Activated CD8-positive, alpha-beta memory T cell treated with anti-CD3 and anti-CD28 coated beads, Interleukin-2, amount 50 U/mL, for 1 hour (primary cell): ENCODE measurements around the gene FNDC3B.
"Not testable (repeated sequence)": the region's sequence is repeated elsewhere in the genome, so short reads cannot be mapped to it uniquely, and the experiment has no call there.

Source experiments
- DNase-seq: peaks from one replicate; pipeline ENCODE4 v3.0.0-alpha.2; 2020; ENCODE audit errors: extremely low read depth

FNDC3B gene

DNA sequence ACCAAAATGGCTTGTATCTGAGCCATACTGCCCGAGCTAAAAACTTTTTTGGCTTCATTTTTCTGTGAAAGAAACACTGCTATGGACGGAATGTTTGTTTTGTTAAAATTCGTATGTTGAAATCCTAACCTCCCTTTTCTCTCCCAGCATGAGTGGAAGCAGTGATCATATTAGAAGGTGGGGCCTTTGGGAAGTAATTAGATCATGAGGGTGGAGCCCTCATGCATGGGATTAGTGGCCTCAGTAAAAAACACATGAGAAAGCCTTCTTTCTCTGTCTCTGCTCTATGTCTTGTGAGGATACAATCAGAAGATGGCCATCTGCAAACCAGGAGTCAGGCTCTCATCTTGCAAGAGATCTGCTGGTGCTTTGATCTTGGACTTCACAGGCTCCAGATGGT lies 7.4 kb upstream of the FNDC3B start:
- no peak for DNase-seq

DNA sequence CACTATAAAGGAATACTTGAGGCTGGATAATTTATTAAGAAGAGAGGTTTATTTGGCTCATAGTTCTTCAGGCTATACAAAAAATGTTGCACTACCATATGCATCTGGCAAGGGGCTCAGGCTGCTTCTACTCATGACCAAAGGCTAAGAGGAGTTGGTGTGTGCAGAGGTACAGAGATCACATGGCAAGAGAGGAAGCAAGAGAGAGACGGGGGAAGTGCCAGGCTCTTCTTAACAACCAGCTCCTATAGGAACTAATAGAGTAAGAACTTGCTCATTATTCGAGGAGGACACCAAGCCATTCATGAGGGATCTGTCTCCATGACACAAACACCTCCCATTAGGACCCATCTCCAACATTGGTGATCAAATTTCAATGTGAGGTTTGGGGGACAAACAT lies 6.0 kb upstream of the FNDC3B start:
- DNase-seq, result no peak

DNA sequence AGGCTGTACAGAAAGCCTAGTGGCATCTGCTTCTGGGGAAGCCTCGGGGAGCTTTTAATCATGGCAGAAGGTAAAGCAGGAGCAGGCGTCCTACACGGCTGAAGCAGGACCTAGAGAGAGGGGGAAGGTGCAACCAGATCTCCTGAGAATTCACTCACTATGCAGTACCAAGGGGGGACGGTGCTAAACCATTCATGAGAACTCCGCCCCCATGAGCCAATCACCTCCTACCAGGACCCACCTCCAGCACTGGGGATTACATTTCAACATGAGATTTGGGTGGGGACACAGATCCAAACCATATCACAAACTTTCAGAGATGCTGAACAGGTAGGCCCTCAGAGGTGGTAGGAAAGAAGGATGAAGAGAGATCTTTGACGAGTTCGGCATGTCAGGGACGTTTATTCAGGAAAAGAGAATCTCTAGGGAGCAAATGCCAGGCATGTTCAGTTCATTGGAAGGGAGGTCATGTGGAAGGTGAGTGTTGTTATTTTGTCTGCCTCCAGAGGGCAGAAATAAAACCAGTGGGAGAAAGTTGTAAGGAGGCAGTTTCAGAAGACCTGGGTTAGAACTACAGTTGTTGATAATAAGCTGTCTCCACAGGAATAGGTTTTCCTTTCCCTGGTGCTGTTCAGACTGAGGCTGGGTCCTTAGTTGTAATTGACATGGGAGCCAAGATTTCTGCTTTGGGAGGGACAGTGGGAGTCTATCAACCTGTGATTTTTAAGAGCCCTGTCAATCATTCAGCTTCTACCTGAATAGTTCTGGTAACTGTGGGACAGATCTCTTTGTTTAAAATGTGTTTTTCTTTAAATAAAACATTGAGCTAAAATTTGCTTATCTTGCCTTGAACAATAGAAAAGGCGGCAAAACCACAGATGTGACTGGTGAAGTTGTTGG lies 4.3 kb upstream of the FNDC3B start:
- no peak for DNase-seq

DNA sequence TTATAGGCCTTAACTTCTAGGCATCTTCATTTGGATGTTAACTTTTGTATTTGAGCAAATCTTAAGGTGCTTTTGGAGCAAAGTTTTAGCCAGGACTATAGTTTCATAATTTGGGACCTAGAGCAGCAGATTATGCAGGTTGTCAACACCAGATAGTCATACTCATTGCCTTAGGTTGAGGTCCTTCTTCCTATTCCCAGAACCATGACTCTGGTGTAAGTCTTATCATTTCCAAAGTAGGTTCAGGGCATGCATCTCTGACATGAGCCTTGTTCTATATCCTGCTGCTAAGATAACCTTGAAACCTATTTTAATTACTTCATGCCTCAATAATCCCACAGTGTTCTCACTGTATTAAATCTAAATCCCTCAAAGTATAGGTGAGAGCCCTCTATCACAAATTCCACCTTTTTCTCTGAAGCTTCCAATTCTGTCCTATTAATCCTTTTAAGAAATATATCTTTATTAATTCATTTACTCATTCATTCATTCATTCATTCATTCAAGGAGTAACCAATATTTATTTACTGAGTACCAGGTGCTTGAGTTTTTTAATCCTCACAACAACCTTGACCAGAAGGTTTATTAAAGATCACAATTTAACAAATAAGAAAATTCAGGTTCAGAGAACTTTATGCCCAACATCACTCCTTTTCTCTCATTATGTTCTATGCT lies 2.7 kb upstream of the FNDC3B start:
- DNase-seq, result no peak

DNA sequence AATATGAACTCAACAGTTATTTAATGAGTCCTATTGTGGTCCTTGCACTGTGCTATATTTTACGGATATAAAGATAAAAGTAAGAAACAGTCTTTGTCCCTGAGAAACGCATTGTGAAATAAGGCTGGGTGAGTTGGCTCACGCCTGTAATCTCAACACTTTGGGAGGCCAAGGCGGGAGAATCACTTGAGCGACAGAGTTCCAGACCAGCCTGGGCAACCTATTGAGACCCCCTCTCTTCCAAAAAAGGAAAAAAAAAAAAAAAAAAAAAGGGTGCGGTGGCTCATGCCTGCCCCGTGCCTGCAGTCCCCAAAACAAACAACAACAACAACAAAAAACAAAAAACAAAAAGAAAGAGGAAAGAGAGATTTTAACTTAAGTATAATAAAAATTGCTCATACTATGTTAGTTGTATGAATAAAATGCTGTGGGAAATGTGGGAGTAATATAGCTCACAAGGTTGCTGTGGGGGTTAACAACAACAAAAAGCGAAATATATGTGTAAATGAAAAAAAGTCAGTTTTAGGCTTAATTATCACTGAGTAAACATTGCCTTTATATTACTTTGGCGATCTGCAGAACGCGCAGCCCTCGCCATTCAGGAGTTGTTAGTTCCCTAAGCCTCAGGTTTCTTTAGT lies 461 bp upstream of the FNDC3B start:
- DNase-seq, result no peak

DNA sequence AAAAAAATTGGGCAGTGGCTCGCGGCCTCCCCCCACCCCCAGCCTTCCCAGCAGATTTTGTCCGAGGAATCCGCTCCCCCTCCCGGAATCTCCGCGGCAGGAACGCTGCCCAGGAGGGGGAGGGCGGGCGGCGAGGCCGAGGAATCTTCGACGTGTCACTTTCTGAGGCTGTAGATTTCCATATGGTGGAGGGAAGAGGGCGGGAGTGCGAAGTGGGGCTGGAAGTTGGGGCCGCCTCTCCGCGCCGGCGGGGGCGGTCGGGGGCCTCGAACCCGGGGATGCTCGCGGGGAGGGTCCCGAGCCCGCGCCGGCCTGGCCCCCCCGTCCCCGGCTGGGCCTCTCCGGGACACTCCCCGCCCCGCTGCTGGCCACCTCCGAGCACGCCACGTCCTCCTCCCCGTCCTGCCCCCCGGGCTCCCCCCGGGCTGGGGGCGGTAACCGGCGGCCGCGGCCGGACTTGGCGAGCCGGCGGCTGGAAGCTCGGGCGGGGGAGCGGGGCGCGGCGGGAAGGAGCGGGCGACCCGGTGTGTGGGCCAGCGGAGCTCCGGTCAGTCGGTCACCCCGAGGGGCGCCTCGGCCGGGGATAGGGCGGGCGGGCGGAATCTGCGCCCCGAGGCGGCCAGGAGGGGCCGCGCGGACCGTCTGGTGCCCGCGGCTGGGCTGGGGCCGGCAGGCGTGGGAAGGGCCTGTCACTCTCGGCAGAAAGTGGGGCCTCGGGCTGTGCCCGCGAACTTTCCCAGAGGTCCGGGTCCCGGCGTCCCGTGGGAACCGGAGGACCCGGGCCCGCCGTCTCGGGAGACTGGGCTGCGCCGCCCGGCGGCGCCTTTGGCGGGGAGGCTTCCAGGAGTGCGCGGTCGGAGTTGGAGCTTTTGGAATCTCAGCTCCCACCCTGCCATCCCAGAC lies 951 bp downstream of the FNDC3B start:
- no peak for DNase-seq

DNA sequence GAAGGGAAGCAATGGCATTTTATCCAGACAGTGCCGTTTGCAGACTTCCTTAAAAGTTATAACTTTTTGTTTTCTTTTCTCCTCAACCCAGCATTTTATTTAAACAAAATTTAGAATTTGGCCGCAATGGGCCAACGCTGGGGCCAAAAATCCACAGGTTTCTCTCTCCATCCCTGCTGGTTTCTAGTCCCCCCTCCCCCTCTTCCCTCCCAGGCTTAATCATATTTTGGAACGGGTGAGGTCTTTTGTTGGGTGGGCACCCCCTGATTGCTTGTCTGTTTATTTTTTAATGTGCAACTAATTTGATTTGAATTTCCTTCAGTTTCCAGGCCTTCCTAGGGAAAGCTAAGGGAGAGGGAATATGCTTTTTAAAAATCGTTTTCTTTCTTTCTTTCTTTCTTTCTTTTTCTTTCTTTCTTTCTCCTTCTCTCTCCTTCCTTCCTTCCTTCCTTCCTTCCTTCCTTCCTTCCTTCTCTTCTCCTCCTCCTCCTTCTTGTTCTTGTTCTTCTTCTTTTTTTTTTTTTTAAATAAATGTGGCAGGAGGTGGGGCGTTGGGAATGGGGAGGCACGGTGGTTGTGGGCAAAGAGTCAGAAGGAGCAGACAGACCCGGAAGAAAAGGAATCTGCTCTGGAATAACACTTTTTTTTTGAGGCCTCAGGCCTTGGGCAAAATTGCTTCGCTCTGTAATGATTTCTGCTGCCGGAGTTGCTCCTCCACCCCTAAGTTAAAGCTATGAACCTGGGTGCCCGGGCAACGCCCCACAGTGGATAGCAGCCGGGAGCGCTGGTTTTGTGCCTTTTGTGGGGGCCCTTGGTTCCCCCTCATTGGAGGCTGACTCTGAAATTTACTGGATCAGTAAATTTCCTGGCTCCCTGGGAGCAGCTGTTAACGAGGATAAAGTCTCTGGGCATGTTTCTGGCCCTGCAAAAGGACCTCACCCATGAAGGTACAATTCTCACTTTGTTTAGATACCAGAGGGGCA lies 1.9 kb downstream of the FNDC3B start:
- DNase-seq, result no peak

DNA sequence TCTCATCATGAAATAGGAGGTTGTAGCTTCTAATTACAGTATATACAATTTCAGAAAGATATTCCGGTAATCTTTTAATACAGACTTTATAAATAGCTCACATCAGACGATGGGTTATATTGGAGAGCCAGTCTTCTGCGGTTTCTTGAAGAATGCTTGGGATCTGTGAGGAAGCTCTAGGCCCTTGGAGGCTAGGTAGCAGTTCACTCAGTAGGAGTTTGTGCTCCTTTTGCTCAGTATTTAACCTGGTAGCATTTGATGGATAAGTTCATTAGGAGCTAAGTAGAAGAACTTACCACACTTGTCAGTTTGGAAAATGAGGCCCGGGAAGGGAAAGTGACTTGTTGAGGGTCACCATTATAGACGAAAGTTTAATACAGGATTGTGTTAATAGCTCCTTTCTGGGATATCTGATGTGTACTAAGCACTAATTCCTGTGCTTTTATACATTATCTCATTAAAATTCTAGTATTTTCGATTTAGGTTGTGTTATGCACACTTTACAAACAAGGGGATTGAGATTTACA lies 2.8 kb downstream of the FNDC3B start:
- DNase-seq, result no peak

DNA sequence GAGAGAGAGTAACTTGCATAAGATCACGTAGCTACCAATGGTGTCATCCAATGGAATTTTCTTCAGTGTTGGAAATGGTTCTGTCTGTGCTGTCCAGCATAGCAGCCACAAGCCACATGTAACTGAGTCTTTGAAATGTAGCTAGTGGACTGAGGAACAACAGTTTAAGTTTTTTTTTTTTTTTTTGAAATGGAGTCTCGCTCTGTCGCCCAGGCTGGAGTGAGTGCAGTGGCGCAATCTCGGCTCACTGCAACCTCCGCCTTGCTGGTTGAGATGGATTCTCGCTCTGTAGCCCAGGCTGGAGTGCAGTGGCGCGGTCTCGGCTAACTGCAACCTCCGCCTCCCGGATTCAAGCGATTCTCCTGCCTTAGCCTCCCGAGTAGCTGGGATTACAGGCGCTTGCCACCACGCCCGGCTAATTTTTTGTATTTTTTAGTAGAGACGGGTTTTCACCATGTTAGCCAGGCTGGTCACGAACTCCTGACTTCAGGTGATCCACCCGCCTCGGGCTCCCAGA lies 3.3 kb downstream of the FNDC3B start:
- DNase-seq, result not testable (repeated sequence)

DNA sequence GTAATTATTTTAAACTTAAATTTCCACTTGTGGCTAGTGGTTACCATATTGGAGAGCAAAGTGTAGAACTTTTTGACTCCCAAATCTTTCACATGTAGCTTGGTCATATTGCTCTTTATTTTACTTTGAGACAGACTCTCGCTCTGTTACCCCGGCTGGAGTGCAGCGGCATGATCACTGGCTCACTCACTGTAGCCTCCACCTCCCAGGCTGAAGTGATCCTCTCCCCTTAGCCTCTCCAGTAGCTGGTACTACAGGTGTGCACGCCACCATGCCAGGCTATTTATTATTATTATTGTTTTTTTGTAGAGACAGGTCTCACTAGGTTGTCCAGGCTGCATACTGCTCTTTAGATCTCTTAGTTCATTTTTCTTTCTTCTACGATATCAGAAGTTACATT lies 3.9 kb downstream of the FNDC3B start:
- DNase-seq, result no peak

DNA sequence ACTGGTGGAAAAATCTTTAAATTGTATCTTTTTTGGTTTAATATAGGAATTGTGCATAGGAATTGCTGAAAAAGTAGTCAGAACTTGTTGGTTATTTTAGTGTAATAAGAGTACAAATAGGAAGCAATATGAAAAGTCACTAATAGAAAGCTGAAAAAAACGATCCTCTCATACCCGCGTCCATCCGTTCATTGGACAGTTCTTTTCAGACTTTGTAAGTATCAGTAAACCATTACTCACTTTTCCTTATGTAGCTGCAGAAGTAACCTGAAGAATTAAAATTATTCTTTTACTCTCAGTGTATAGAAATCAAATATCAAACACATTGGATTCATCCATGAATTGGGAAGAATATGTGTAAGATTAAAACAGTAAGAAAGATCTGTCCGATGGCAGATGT lies 4.4 kb downstream of the FNDC3B start:
- DNase-seq, result no peak

DNA sequence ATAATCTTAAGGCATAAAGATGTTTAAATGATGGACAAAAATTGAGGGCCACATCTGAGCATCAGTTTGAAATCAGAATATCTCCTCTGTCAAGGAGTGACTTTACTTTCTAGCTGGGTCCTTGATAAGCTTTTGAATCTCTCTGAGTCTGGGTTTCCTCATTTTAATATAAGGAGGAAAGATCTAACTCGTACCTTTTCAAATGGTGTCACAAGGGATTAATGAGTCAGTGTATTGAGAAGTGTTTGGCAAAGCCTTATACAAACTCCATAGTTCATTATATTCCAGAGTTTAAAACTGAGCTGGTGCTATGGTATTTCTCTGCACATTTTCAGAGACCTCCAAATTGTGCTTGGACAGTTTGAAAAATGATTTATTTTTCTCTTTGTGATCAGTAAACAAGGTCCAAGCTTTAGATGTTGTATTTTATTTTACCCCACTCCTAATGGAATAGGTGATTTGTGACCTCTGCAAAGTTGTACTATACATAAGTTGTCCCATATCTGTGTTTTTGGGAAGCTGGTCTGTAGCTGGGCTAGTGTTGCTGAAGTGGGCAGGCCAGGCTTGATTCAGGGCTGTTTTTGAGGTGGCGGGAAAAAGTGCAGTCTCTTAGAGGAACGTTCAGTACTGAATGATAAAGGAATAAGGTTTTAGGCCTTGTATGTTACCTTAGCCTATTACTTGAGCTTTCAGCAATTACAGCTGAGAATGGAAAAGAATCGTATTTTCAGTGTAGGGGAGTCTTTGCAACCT lies 5.6 kb downstream of the FNDC3B start:
- DNase-seq, result no peak

DNA sequence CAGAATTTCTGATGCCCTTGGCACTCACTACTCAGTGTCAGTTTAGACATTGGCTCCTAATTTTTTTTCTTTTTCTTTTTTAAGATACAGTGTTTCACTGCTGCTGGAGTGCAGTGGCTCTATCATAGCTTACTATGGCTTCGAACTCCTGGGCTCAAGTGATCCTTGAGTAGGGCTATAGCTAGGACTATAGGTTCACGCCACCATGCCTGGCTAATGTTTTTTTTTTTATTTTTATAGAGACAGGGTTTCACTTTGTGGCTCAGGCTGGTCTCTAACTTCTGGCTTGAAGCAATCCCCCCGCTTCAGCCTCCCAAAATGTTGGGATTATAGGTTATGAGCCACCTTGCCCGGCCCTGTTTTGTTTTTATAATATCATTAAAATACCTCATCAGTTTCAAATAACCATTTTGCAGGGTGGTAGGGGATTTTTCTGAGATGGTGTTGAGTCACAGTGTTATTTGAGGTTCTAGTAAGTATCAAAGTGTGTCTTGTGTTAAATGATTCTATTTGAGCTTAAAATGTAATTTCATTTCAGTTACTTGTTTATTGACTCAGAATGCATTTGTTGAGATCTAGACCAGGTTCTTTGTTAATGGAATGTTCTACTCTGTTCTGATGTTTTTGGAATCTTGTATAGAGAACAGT lies 7.0 kb downstream of the FNDC3B start:
- DNase-seq, result no peak

DNA sequence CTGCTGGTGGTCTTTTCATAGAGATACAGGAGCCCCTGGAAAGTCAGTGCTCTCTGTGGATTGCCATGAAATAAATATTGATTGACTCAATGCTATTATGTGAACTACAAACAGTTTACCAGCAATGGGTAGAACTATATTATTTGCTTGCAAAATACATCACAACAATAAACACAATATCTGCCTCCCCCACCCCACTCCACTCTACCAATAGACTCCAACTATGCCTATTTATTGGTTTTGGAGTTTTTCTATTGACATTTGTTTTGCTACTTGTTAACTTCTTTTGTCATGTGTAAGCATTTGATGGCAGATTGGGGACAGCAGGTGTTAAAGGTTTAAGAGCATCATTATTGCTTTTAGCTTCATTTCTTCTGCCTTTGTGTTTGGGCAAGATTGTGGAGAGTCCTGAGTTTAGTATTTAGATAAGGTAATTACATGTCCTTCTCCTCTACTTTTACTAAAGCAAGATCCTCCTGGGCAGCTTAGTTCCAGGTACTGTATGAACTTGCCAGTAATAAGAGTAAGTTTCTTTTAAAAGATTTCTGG lies 8.3 kb downstream of the FNDC3B start:
- no peak for DNase-seq

DNA sequence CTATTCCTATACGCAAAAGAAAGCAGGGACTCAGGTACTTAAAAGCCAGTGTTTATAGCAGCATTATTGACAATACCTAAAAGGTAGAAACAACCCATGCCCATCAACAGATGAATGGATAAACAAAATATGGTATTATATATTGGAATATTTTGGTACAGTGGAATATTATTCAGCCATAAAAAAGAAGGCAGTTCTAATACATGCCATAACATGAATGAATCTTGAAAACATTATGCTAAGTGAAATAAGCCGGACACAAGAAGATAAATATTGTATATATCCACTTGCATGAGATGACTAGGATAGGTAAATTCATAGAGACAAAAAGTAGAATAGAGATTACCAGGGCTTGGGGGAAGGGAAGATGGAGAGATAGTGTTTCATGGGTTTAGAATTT lies 9.2 kb downstream of the FNDC3B start:
- no peak for DNase-seq

DNA sequence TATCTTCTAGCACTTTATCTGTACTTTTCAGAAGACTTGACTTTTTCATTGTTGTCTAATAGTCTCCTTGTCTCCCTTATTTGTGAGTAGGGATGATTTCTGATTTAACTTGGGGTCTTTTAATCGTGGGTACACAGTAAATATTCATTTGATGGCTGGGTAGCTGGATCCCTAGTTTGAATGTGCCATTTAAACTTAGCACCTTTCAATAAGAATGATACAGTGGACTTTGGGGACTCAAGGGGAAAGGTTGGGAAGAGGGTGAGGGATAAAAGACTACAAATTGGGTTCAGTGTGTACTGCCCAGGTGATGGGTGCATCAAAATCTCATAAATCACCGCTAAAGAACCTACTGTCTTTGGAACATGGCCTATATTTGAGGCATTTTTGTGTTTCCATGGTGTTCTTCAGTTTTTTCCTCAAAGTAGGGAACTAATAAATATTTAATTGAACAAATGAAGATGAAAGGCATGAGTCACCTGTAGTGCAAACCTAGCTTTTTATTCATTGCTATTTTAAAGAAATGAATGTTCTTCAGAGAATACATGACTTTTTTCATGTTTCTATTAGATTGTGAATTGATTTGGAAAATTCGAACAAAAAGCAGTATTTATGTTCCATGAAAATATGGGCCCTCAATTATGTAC lies 12.1 kb downstream of the FNDC3B start:
- no peak for DNase-seq

DNA sequence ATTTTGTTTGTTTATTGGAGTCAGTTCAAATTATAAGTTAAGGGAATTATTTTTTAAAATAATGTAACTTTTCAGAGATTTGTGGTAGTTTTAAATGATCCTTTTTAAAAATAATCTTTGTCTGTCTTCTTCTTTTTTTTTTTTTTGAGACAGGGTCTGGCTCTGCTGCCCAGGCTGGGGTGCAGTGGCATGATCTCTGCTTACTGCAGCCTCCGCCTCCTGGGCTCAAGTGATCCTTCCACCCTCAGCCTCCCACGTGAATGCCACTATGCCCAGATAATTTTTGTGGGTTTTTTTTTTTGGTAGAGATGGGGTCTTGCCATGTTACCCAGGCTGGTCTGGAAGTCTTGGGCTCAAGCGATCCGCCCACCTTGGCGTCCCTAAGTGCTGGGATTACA lies 12.6 kb downstream of the FNDC3B start:
- DNase-seq, result no peak

DNA sequence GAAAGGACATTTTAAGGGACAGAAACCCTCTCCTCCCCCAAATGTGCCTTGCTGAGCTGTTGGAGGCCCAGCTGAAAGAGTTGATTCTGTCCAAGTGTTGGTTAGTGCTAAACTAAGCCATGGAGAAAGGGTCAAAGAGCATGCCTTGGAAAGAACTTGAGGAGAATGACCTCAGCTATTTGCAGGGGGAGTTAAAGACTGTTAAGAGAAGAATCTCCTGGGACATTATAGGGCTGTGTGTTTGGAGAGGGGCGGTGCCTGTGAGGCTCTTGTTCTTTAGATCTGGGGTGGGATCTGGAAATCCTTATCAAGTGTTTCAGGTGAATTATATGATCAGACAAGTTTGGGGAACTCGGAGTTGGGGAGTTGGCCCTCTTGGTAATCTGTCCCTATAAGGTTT lies 13.0 kb downstream of the FNDC3B start:
- DNase-seq, result no peak
